ENCODE measurements around the gene ZFAND5.

DNA sequence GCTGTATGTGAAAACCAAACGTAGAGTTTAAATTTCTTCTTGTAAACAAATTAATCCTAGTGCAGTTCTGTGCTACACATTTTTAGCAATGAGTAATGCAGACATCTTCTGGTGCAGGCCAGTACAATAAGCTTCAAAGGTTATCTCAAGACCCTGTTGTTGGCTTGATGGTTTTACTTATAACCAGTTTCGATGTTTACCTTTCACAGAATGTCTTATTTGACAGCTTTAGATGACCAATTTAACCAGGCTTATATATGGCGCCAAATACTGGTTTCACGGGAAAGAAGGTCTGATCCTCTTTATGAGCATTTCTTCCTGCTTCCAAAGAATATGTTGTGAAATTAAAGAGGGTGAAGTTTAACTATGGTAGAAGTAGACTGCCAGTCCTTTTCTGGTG is 9.9 kb downstream of the ZFAND5 start:
- no peak for TF ChIP-seq TP53 (CRISPR knock-in tag; IDR thresholded peaks at IDR 0.05)
- TF ChIP-seq PHF8 (IDR thresholded peaks at IDR 0.05; ENCODE audit: borderline replicate concordance, low read depth) = no peak
- TF ChIP-seq MAFK (IDR thresholded peaks at IDR 0.05; ENCODE audit: partially characterized antibody) = no peak
- no peak for TF ChIP-seq POLR2A (IDR thresholded peaks at IDR 0.05; ENCODE audit: low read length)
- no peak for TF ChIP-seq NPAS2 (CRISPR knock-in tag; IDR thresholded peaks at IDR 0.05; ENCODE audit: borderline replicate concordance)
- TF ChIP-seq, protein P1, sequence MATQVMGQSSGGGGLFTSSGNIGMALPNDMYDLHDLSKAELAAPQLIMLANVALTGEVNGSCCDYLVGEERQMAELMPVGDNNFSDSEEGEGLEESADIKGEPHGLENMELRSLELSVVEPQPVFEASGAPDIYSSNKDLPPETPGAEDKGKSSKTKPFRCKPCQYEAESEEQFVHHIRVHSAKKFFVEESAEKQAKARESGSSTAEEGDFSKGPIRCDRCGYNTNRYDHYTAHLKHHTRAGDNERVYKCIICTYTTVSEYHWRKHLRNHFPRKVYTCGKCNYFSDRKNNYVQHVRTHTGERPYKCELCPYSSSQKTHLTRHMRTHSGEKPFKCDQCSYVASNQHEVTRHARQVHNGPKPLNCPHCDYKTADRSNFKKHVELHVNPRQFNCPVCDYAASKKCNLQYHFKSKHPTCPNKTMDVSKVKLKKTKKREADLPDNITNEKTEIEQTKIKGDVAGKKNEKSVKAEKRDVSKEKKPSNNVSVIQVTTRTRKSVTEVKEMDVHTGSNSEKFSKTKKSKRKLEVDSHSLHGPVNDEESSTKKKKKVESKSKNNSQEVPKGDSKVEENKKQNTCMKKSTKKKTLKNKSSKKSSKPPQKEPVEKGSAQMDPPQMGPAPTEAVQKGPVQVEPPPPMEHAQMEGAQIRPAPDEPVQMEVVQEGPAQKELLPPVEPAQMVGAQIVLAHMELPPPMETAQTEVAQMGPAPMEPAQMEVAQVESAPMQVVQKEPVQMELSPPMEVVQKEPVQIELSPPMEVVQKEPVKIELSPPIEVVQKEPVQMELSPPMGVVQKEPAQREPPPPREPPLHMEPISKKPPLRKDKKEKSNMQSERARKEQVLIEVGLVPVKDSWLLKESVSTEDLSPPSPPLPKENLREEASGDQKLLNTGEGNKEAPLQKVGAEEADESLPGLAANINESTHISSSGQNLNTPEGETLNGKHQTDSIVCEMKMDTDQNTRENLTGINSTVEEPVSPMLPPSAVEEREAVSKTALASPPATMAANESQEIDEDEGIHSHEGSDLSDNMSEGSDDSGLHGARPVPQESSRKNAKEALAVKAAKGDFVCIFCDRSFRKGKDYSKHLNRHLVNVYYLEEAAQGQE (IDR thresholded peaks at IDR 0.05) = no peak
- no peak for TF ChIP-seq CEBPB (IDR thresholded peaks at IDR 0.05)
